Activated CD4-positive, alpha-beta T cell treated with anti-CD3 and anti-CD28 coated beads, Interleukin-2, Interleukin-6, amounts not matched to agents 100 ng/mL and 50 ng/mL, durations not matched to agents 16 hours and 8 hours (primary cell): ENCODE data around the gene TNFAIP8.
"Not testable (repeated sequence)": the region's sequence is repeated elsewhere in the genome, so short reads cannot be mapped to it uniquely, and the experiment has no call there.

Experiments
- DNase-seq: peaks from one replicate; pipeline ENCODE4 v3.0.0-alpha.2; 2020

The TNFAIP8 gene

GRCh38 chr5:119397518-119398380 is 41.9 kb downstream of the TNFAIP8 start:
- peak; percentile 84 for DNase-seq

GRCh38 chr5:119398727-119399466 is 43.1 kb downstream of the TNFAIP8 start:
- no peak for DNase-seq

- DNase-seq = peak; percentile 39
Observed at GRCh38 chr5:119400245-119400644, 44.4 kb downstream of the TNFAIP8 start.

- DNase-seq = no peak
Observed at GRCh38 chr5:119402081-119402480, 46.3 kb downstream of the TNFAIP8 start.

- no peak for DNase-seq
Observed at GRCh38 chr5:119402555-119402954, 46.7 kb downstream of the TNFAIP8 start.

GRCh38 chr5:119404033-119404432 is 48.2 kb downstream of the TNFAIP8 start:
- DNase-seq = no peak

- DNase-seq = no peak
Observed at GRCh38 chr5:119405419-119405818, 49.6 kb downstream of the TNFAIP8 start.

- no peak for DNase-seq
Observed at GRCh38 chr5:119406551-119407110, 50.8 kb downstream of the TNFAIP8 start.

- DNase-seq = peak; percentile 30
Observed at GRCh38 chr5:119409235-119409815, 53.5 kb downstream of the TNFAIP8 start.

GRCh38 chr5:119410448-119411159 is 54.8 kb downstream of the TNFAIP8 start:
- DNase-seq = peak; percentile 51

- DNase-seq = peak; percentile 80
Observed at GRCh38 chr5:119411361-119412278, 55.8 kb downstream of the TNFAIP8 start.

- no peak for DNase-seq
Observed at GRCh38 chr5:119412279-119413227, 56.7 kb downstream of the TNFAIP8 start.

GRCh38 chr5:119414124-119414734 is 58.4 kb downstream of the TNFAIP8 start:
- DNase-seq = not testable (repeated sequence)

GRCh38 chr5:119417891-119418605 is 62.2 kb downstream of the TNFAIP8 start:
- DNase-seq = no peak

- no peak for DNase-seq
Observed at GRCh38 chr5:119418606-119419100, 62.8 kb downstream of the TNFAIP8 start.

- no peak for DNase-seq
Observed at GRCh38 chr5:119420169-119420568, 64.3 kb downstream of the TNFAIP8 start.

- DNase-seq = no peak
Observed at GRCh38 chr5:119426057-119426456, 70.2 kb downstream of the TNFAIP8 start.

- no peak for DNase-seq
Observed at GRCh38 chr5:119427060-119427459, 71.2 kb downstream of the TNFAIP8 start.

- not testable (repeated sequence) for DNase-seq
Observed at GRCh38 chr5:119427596-119427995, 71.8 kb downstream of the TNFAIP8 start.
